SU-DHL-6 (cell line): ENCODE data around the gene SCO2.

ENCODE experiments used
- CTCF ChIP-seq: fragments of 200-600 bp; sonication (generic); IDR thresholded peaks from one replicate; pipeline ENCODE4 v1.5.1; 2017; ENCODE audit warnings: antibody characterized with exemption, mild to moderate bottlenecking, low read length, moderate library complexity; ENCODE audit not compliant: insufficient read depth, poor library complexity, severe bottlenecking
- EZH2phosphoT487 ChIP-seq: fragments of 200-600 bp; sonication (generic), shearing (Covaris generic); conservative IDR thresholded peaks from 2 replicates; pipeline ENCODE4 v1.6.1; 2018; ENCODE audit warnings: mild to moderate bottlenecking, antibody characterized with exemption, low read length, moderate library complexity, mixed read lengths

- TF ChIP-seq CTCF (no peak), EZH2phosphoT487 (no peak)
Observed at GRCh38 chr22:50570861-50571260, 45.5 kb upstream of the SCO2 start.
